Esophagus (tissue), 2 donors: ENCODE measurements around the gene VSTM2B. TPM values are rescaled to one million over a fixed set of nuclear protein-coding genes. Genes with fewer than 3 reads are reported as not detected.

ENCODE experiments used
- H3K27ac ChIP-seq, 2 donors: one replicate each; pipeline ENCODE4 v1.5.1; 2013; ENCODE audit warnings: low read depth in 2 of 2, mild to moderate bottlenecking in 2 of 2, inconsistent platforms in 1 of 2, low read length in 1 of 2, moderate library complexity in 1 of 2
- H3K27me3 ChIP-seq, 2 donors: one replicate each; pipeline ENCODE4 v1.6.1; 2013; ENCODE audit warnings: low read length in 2 of 2, control low read depth in 1 of 2, mild to moderate bottlenecking in 1 of 2; ENCODE audit not compliant: insufficient read depth in 2 of 2, control insufficient read depth in 1 of 2
- H3K36me3 ChIP-seq, 2 donors: one replicate each; pipeline ENCODE4 v1.6.1; 2013; ENCODE audit warnings: low read length in 1 of 2; ENCODE audit not compliant: control insufficient read depth in 2 of 2, insufficient read depth in 2 of 2
- H3K4me1 ChIP-seq, 2 donors: one replicate each; pipeline ENCODE4 v1.6.1; 2013; ENCODE audit warnings: low read length in 1 of 2; ENCODE audit not compliant: control insufficient read depth in 2 of 2, insufficient read depth in 2 of 2
- H3K4me3 ChIP-seq, 2 donors: one replicate each; pipeline ENCODE4 v1.5.1; 2013; ENCODE audit warnings: low read length in 2 of 2, mild to moderate bottlenecking in 2 of 2, low read depth in 1 of 2, moderate library complexity in 1 of 2
- H3K9me3 ChIP-seq, 2 donors: one replicate each; pipeline ENCODE4 v1.6.1; 2013; ENCODE audit warnings: mild to moderate bottlenecking in 2 of 2, low read depth in 1 of 2, low read length in 1 of 2, moderate library complexity in 1 of 2; ENCODE audit not compliant: control insufficient read depth in 2 of 2, insufficient read depth in 1 of 2
- WGBS, 2 donors: extraction: QIAGEN DNeasy Blood & Tissue Kit; methylation state at CpG; one replicate each; pipeline ENCODE4 v1.1.7; 2013; 5-methylcytosine and 5-hydroxymethylcytosine counted together
- polyA plus RNA-seq, 2 donors: library from polyadenylated mRNA; stranded (reverse); fragments of 200-250 nt; gene quantifications; one replicate each; pipeline ENCODE4 v1.2.3, GENCODE V29; 2013
- donor health status: healthy with polysubstance abuse.
- donor health status: Bipolar disorder and iron deficiency.

VSTM2B gene
- polyA plus RNA-seq, 2 donors: not detected

GRCh38 chr19:29492769-29493168 is 33.0 kb upstream of the VSTM2B start:
- Histone ChIP-seq H3K27me3 (peaks cover 0 to 3% of the 10 kb centered on the region in 2 donors), H3K36me3 (no peaks in the 10 kb centered on the region), H3K9me3 (peaks cover 0 to 2% of the 10 kb centered on the region in 2 donors), H3K27ac (no peak overlapping the region), H3K4me1 (no peaks in the 10 kb centered on the region), H3K4me3 (no peak overlapping the region)
- WGBS, 2 donors: 6 to 13% methylated on average over 7 of the region's 7 CpGs

GRCh38 chr19:29495091-29495490 is 30.7 kb upstream of the VSTM2B start:
- WGBS, 2 donors: 93 to 94% methylated on average over 4 of the region's 4 CpGs
- H3K36me3 ChIP-seq: no peaks in the 10 kb centered on the region
- no peak overlapping the region for H3K4me3 ChIP-seq
- H3K4me1 ChIP-seq: no peaks in the 10 kb centered on the region
- no peak overlapping the region for H3K27ac ChIP-seq
- H3K9me3 ChIP-seq: no peaks in the 10 kb centered on the region
- H3K27me3 ChIP-seq: peaks cover 0 to 3% of the 10 kb centered on the region in 2 donors

- no peak overlapping the region for H3K27ac ChIP-seq
- no peak overlapping the region for H3K4me3 ChIP-seq
- H3K9me3 ChIP-seq: no peaks in the 10 kb centered on the region
- no peaks in the 10 kb centered on the region for H3K4me1 ChIP-seq
- no peaks in the 10 kb centered on the region for H3K36me3 ChIP-seq
- 71 to 78% methylated on average over 5 of the region's 5 CpGs for WGBS, 2 donors
- peaks cover 0 to 3% of the 10 kb centered on the region in 2 donors for H3K27me3 ChIP-seq
Observed at GRCh38 chr19:29495901-29496441, 29.8 kb upstream of the VSTM2B start.

GRCh38 chr19:29497241-29497640 is 28.6 kb upstream of the VSTM2B start:
- Histone ChIP-seq H3K4me3 (no peak overlapping the region), H3K27me3 (peaks cover 0 to 3% of the 10 kb centered on the region in 2 donors), H3K9me3 (no peaks in the 10 kb centered on the region), H3K27ac (no peak overlapping the region), H3K36me3 (no peaks in the 10 kb centered on the region), H3K4me1 (no peaks in the 10 kb centered on the region)
- 68 to 70% methylated on average over 3 of the region's 3 CpGs for WGBS, 2 donors

GRCh38 chr19:29497686-29498436 is 27.9 kb upstream of the VSTM2B start:
- Histone ChIP-seq H3K4me3 (no peak overlapping the region), H3K27ac (no peak overlapping the region), H3K9me3 (no peaks in the 10 kb centered on the region), H3K27me3 (peaks cover 0 to 2% of the 10 kb centered on the region in 2 donors), H3K4me1 (no peaks in the 10 kb centered on the region), H3K36me3 (no peaks in the 10 kb centered on the region)
- WGBS, 2 donors: 78 to 83% methylated on average over 12 of the region's 12 CpGs

GRCh38 chr19:29499261-29499920 is 26.4 kb upstream of the VSTM2B start:
- 76% methylated on average over 14 of the region's 14 CpGs for WGBS, 2 donors
- no peaks in the 10 kb centered on the region for H3K9me3 ChIP-seq
- H3K27ac ChIP-seq: no peak overlapping the region
- no peaks in the 10 kb centered on the region for H3K4me1 ChIP-seq
- H3K4me3 ChIP-seq: no peak overlapping the region
- H3K36me3 ChIP-seq: no peaks in the 10 kb centered on the region
- no peaks in the 10 kb centered on the region for H3K27me3 ChIP-seq

GRCh38 chr19:29499921-29500590 is 25.7 kb upstream of the VSTM2B start:
- Histone ChIP-seq H3K9me3 (no peaks in the 10 kb centered on the region), H3K4me1 (no peaks in the 10 kb centered on the region), H3K4me3 (no peak overlapping the region), H3K27me3 (no peaks in the 10 kb centered on the region), H3K36me3 (no peaks in the 10 kb centered on the region), H3K27ac (no peak overlapping the region)
- WGBS, 2 donors: 82% methylated on average over 18 of the region's 18 CpGs

GRCh38 chr19:29501816-29502580 is 23.8 kb upstream of the VSTM2B start:
- Histone ChIP-seq H3K36me3 (no peaks in the 10 kb centered on the region), H3K27me3 (no peaks in the 10 kb centered on the region), H3K4me1 (no peaks in the 10 kb centered on the region), H3K4me3 (no peak overlapping the region), H3K9me3 (no peaks in the 10 kb centered on the region), H3K27ac (no peak overlapping the region)
- 83 to 85% methylated on average over 18 of the region's 18 CpGs for WGBS, 2 donors

GRCh38 chr19:29502581-29502850 is 23.3 kb upstream of the VSTM2B start:
- no peaks in the 10 kb centered on the region for H3K4me1 ChIP-seq
- H3K27ac ChIP-seq: no peak overlapping the region
- no peak overlapping the region for H3K4me3 ChIP-seq
- no peaks in the 10 kb centered on the region for H3K27me3 ChIP-seq
- H3K9me3 ChIP-seq: no peaks in the 10 kb centered on the region
- H3K36me3 ChIP-seq: no peaks in the 10 kb centered on the region
- 88% methylated on average over 3 of the region's 3 CpGs for WGBS, 2 donors
